ENCODE measurements around the gene ABTB2. TPM values are rescaled to one million over a fixed set of nuclear protein-coding genes. Genes with fewer than 3 reads are reported as not detected.

ABTB2 gene
- total RNA-seq, 2 experiments from 2014 or later, result 2.4 to 2.5 TPM

DNA sequence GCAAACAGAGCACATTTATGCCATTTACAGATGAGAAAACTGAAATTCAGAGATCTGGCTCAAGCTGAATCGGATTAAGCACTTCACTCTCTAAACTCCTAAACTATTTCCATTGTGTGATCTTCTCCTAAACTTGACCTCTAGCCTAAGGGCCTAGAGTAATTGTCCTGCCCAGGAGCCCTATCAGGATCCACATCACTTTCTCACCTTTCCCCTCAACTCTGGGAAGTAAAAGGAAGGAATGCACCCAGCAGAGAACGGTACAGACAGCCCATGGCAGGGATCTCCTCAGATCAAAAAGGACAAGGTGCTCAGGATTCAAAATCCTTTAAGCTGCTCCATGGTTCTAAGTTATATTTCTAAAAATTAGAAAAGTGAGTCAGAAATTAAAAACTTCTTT lies 102.7 kb downstream of the ABTB2 start:
- peaks cover 4% of the 10 kb centered on the region for H3K27me3 Mint-ChIP-seq
- ChIA-PET CTCF (no interaction called here), POLR2A (interaction anchor here (0.8 kb wide), 1 partner anchor 42 kb away, joined by 3 read pairs; no protein-coding TSS in a partner anchor)
- no peaks in the 10 kb centered on the region for H3K36me3 Mint-ChIP-seq (ENCODE audit: low read depth)
- no peak overlapping the region for H3K4me3 Mint-ChIP-seq
- peaks cover 19% of the 10 kb centered on the region for H3K4me1 Mint-ChIP-seq (ENCODE audit: low read depth)
- H3K27ac Mint-ChIP-seq, result no peak overlapping the region
- ATAC-seq (no peak), DNase-seq (no peak)
- no peaks in the 10 kb centered on the region for H3K9me3 Mint-ChIP-seq
- intact Hi-C loops (cut with micrococcal nuclease), result no loop called here
- TF ChIP-seq, protein P1, sequence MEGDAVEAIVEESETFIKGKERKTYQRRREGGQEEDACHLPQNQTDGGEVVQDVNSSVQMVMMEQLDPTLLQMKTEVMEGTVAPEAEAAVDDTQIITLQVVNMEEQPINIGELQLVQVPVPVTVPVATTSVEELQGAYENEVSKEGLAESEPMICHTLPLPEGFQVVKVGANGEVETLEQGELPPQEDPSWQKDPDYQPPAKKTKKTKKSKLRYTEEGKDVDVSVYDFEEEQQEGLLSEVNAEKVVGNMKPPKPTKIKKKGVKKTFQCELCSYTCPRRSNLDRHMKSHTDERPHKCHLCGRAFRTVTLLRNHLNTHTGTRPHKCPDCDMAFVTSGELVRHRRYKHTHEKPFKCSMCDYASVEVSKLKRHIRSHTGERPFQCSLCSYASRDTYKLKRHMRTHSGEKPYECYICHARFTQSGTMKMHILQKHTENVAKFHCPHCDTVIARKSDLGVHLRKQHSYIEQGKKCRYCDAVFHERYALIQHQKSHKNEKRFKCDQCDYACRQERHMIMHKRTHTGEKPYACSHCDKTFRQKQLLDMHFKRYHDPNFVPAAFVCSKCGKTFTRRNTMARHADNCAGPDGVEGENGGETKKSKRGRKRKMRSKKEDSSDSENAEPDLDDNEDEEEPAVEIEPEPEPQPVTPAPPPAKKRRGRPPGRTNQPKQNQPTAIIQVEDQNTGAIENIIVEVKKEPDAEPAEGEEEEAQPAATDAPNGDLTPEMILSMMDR (IDR thresholded peaks at IDR 0.05), result no peak

DNA sequence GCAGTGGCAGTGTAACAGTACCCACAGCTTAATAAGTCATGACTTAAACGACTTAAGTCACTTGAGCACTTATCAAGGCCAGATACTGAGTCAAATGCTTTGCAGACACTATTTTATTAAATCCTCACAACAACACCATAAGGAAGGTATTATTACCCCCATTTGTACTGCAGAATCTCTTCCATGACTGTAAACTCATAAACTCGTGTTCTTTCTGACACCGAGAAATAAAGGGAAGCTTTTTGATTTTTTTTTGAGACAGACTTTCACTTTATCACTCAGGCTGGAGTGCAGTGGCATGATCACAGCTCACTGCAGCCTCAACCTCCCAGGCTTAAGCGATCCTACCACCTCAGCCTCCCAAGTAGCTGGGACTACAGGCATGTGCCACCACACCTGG lies 103.8 kb downstream of the ABTB2 start:
- ATAC-seq (no peak), DNase-seq (no peak)
- Mint-ChIP-seq H3K4me1 (ENCODE audit: low read depth) (peaks cover 28% of the 10 kb centered on the region), H3K27me3 (peaks cover 7% of the 10 kb centered on the region), H3K9me3 (no peaks in the 10 kb centered on the region), H3K4me3 (no peak overlapping the region), H3K36me3 (ENCODE audit: low read depth) (no peaks in the 10 kb centered on the region), H3K27ac (no peak overlapping the region)
- intact Hi-C loops (cut with micrococcal nuclease), result no loop called here
- TF ChIP-seq, protein P1 (IDR thresholded peaks at IDR 0.05), result no peak
- POLR2A ChIA-PET, result no interaction called here
- CTCF ChIA-PET, result no interaction called here

DNA sequence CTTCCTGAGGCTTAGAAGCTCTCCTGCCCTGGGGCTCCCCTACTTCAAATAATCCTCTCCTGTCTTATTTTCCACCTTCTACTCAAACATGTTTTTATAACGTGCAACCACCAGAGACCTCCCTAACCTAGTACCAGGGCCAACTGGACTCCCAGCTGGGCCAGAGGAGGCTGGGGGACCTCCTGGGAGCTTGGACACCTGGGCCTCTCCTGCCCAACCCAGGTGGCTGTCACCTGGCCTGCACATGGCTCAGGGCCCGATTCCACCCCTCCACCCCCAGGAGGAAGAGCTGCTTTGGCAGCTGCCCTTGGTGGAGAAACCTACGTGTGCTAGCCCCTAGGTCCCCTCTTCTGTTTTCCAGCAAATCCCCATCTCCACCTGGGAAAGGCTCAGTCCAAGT lies 105.2 kb downstream of the ABTB2 start:
- intact Hi-C loops (cut with micrococcal nuclease), result no loop called here
- Mint-ChIP-seq H3K9me3 (no peaks in the 10 kb centered on the region), H3K27ac (no peak overlapping the region), H3K4me1 (ENCODE audit: low read depth) (peaks cover 41% of the 10 kb centered on the region), H3K27me3 (peaks cover 7% of the 10 kb centered on the region), H3K4me3 (no peak overlapping the region), H3K36me3 (ENCODE audit: low read depth) (no peaks in the 10 kb centered on the region)
- ATAC-seq, result no peak
- no peak for DNase-seq
- TF ChIP-seq, protein P1 (IDR thresholded peaks at IDR 0.05), result no peak
- ChIA-PET POLR2A (no interaction called here), CTCF (no interaction called here)

DNA sequence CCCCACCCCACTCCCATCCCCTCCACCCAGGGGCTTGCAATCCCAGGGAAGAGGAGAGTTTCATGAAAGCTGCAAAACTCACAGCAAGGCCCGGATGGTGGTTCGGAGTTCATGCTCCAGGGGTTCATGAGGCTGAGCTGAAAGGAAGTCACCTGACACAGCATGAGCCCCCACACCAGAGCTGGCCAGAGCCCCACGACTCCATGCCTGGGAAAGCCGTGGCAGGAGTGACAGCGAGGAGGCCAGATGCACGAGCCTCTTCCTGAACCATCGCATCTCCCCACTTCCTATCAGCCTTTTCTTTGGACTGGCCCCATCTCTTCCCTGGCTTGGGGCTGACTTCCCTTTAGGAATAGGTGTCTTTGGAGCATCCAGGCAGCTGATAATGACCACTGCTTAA lies 105.8 kb downstream of the ABTB2 start:
- intact Hi-C loops (cut with micrococcal nuclease), result no loop called here

DNA sequence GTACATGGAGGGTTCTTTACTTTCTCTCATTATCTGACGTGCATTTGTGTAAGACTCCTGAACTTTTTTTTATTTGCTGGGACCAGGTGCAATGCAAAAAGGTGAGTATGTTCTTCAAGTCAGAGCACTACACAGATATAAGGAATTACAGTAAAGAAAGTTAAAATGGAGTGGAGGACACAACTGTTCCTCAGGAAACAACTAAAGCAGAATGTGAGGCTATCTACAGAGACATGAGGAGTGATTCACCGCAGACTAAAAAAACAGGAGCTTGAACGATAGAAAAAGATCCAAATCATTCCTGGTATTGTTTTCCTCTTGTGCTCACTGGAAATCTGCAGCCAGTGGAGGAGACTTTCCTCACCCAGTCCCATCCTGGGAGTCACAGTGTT lies 106.2 kb downstream of the ABTB2 start:
- intact Hi-C loops (cut with micrococcal nuclease), result no loop called here
- Mint-ChIP-seq H3K9me3 (no peaks in the 10 kb centered on the region), H3K27ac (peak overlapping the region; percentile 1), H3K36me3 (ENCODE audit: low read depth) (peaks cover under 1% of the 10 kb centered on the region), H3K4me1 (ENCODE audit: low read depth) (peaks cover 50% of the 10 kb centered on the region), H3K27me3 (peaks cover 7% of the 10 kb centered on the region), H3K4me3 (peak overlapping the region; percentile 45)
- ATAC-seq (no peak), DNase-seq (no peak)
- CTCF ChIA-PET, result interaction anchor here (1.1 to 5.8 kb wide), 4 partner anchors 8 to 76 kb away, joined by 3 to 50 read pairs (median 7); no protein-coding TSS in a partner anchor
- TF ChIP-seq, protein P1 (IDR thresholded peaks at IDR 0.05), result no peak
- POLR2A ChIA-PET, result interaction anchor here (0.6 to 8.9 kb wide), 4 partner anchors 10 to 35 kb away, joined by 3 to 45 read pairs (median 3); no protein-coding TSS in a partner anchor

More for the DNA sequence above, 105.8 kb downstream of the ABTB2 start:
- no peak for DNase-seq
- no peaks in the 10 kb centered on the region for H3K9me3 Mint-ChIP-seq
- TF ChIP-seq, protein P1 (IDR thresholded peaks at IDR 0.05), result no peak
- no peak for ATAC-seq
- no peak overlapping the region for H3K27ac Mint-ChIP-seq
- H3K36me3 Mint-ChIP-seq (ENCODE audit: low read depth), result no peaks in the 10 kb centered on the region
- H3K4me3 Mint-ChIP-seq, result no peak overlapping the region
- POLR2A ChIA-PET, result interaction anchor here (0.8 to 8.9 kb wide), 2 partner anchors 12 to 17 kb away, joined by 3 to 45 read pairs; no protein-coding TSS in a partner anchor
- H3K27me3 Mint-ChIP-seq, result peaks cover 7% of the 10 kb centered on the region
- CTCF ChIA-PET, result interaction anchor here (1.1 to 5.8 kb wide), 2 partner anchors 48 to 76 kb away, joined by 3 to 50 read pairs; no protein-coding TSS in a partner anchor
- peaks cover 47% of the 10 kb centered on the region for H3K4me1 Mint-ChIP-seq (ENCODE audit: low read depth)

Data from activated CD8-positive, alpha-beta T cell treated with anti-CD3 and anti-CD28 coated beads for 36 hours (primary cell).